Neural cell (in vitro differentiated cells): ENCODE data around the gene VWA8.

ENCODE experiments used
- CTCF ChIP-seq: fragments of 450-650 bp; IDR thresholded peaks from 2 replicates; pipeline ENCODE4 v1.5.1; 2014; ENCODE audit warnings: antibody characterized with exemption, mild to moderate bottlenecking, moderate library complexity; ENCODE audit not compliant: poor library complexity, severe bottlenecking
- EP300 ChIP-seq: fragments of 450-650 bp; conservative IDR thresholded peaks from 2 replicates; pipeline ENCODE4 v1.6.1; 2014; ENCODE audit warnings: antibody characterized with exemption, mild to moderate bottlenecking, moderate library complexity; ENCODE audit not compliant: poor library complexity, severe bottlenecking
- RAD21 ChIP-seq: fragments of 450-650 bp; conservative IDR thresholded peaks from 2 replicates; pipeline ENCODE4 v1.6.1; 2014; ENCODE audit warnings: antibody characterized with exemption, mild to moderate bottlenecking, moderate library complexity

GRCh38 chr13:41812851-41813250, 148.1 kb downstream of the VWA8 start:
- TF ChIP-seq RAD21 (no peak), CTCF (no peak), EP300 (no peak)
